Measurements from ENCODE around the gene ELK4.

GRCh38 chr1:205589618-205590456 lies 42.0 kb downstream of the ELK4 start:
- TF ChIP-seq CTCF (IDR thresholded peaks at IDR 0.05) (no peak), ZFX (IDR thresholded peaks at IDR 0.05; ENCODE audit: borderline replicate concordance) (no peak)

All from 22Rv1 (cell line).